HG03565 (cell line): ENCODE results near the gene KLRD1.
"Not testable (repeated sequence)": the region's sequence is repeated elsewhere in the genome, so short reads cannot be mapped to it uniquely, and the experiment has no call there.

Source experiments
- ATAC-seq: cut with Tn5 transposase; IDR thresholded peaks from one replicate; pipeline ENCODE4 v1.9.1; 2021; ENCODE audit warnings: mild to moderate bottlenecking, moderate library complexity; ENCODE audit not compliant: unreplicated experiment

KLRD1 gene

GRCh38 chr12:10367714-10368113, 60.0 kb downstream of the KLRD1 start:
- not testable (repeated sequence) for ATAC-seq

- ATAC-seq: no peak
These were observed 60.8 kb downstream of the KLRD1 start for GRCh38 chr12:10368206-10369171.

- ATAC-seq: no peak
These were observed 62.1 kb downstream of the KLRD1 start for GRCh38 chr12:10369557-10370415.

- ATAC-seq: not testable (repeated sequence)
These were observed 64.3 kb downstream of the KLRD1 start for GRCh38 chr12:10371893-10372535.

GRCh38 chr12:10372559-10372958, 64.9 kb downstream of the KLRD1 start:
- ATAC-seq: no peak

GRCh38 chr12:10374624-10375018, 67.0 kb downstream of the KLRD1 start:
- no peak for ATAC-seq

- ATAC-seq: not testable (repeated sequence)
These were observed 71.1 kb downstream of the KLRD1 start for GRCh38 chr12:10378737-10379136.
